H9 (cell line): ENCODE results near the gene SLC26A2. TPM values are rescaled to one million over a fixed set of nuclear protein-coding genes. Genes with fewer than 3 reads are reported as not detected.
A peak's percentile ranks its signal among the peaks of the same experiment; 100 is the strongest.

Experiments used
- DNase-seq: peaks from one replicate; pipeline ENCODE4 v3.0.0-alpha.2; 2017
- H2AFZ ChIP-seq: one replicate; pipeline ENCODE4 v1.6.1; 2013; ENCODE audit warnings: mild to moderate bottlenecking, low read length, control low read depth, moderate library complexity
- H2AK5ac ChIP-seq: 2 replicates; pipeline ENCODE4 v1.6.1; 2013; ENCODE audit warnings: low read length, control low read depth, mixed read lengths; ENCODE audit not compliant: insufficient read length
- H2BK120ac ChIP-seq: one replicate; pipeline ENCODE4 v1.6.1; 2013; ENCODE audit warnings: low read depth, mild to moderate bottlenecking, low read length, control low read depth, inconsistent platforms; ENCODE audit not compliant: poor library complexity, severe bottlenecking
- H2BK12ac ChIP-seq: 2 replicates; pipeline ENCODE4 v1.6.1; 2013; ENCODE audit warnings: low read length, control low read depth, mixed read lengths, low read depth; ENCODE audit not compliant: insufficient read length
- H2BK15ac ChIP-seq: 2 replicates; pipeline ENCODE4 v1.6.1; 2013; ENCODE audit warnings: low read depth, low read length, control low read depth
- H2BK20ac ChIP-seq: one replicate; pipeline ENCODE4 v1.6.1; 2013; ENCODE audit warnings: low read depth, mild to moderate bottlenecking, low read length, control low read depth, inconsistent platforms; ENCODE audit not compliant: poor library complexity, severe bottlenecking
- H2BK5ac ChIP-seq: 2 replicates; pipeline ENCODE4 v1.6.1; 2013; ENCODE audit warnings: low read length, control low read depth, mixed read lengths; ENCODE audit not compliant: insufficient read length
- H3K14ac ChIP-seq: 2 replicates; pipeline ENCODE4 v1.6.1; 2013; ENCODE audit warnings: low read length, control low read depth; ENCODE audit not compliant: insufficient read depth
- H3K18ac ChIP-seq: 2 replicates; pipeline ENCODE4 v1.6.1; 2013; ENCODE audit warnings: low read depth, mild to moderate bottlenecking, mixed read lengths, low read length, control low read depth; ENCODE audit not compliant: insufficient read length
- H3K23ac ChIP-seq: 2 replicates; pipeline ENCODE4 v1.6.1; 2013; ENCODE audit warnings: low read length, control low read depth, mixed read lengths, low read depth; ENCODE audit not compliant: insufficient read length
- H3K23me2 ChIP-seq: 2 replicates; pipeline ENCODE4 v1.6.1; 2013; ENCODE audit warnings: low read depth, mild to moderate bottlenecking, mixed read lengths, low read length, control low read depth; ENCODE audit not compliant: insufficient read length, poor library complexity, severe bottlenecking
- H3K27ac ChIP-seq: 2 replicates; pipeline ENCODE4 v1.5.1; 2013; ENCODE audit warnings: low read length, control low read depth, mixed read lengths, low read depth; ENCODE audit not compliant: insufficient read length
- H3K27me3 ChIP-seq: 2 replicates; pipeline ENCODE4 v1.6.1; 2013; ENCODE audit warnings: low read length, control low read depth, inconsistent platforms; ENCODE audit not compliant: insufficient read depth
- H3K4ac ChIP-seq: 2 replicates; pipeline ENCODE4 v1.6.1; 2013; ENCODE audit warnings: low read depth, mild to moderate bottlenecking, control low read depth, inconsistent platforms, low read length, moderate library complexity
- H3K4me1 ChIP-seq: 2 replicates; pipeline ENCODE4 v1.6.1; 2013; ENCODE audit warnings: low read length, control low read depth, inconsistent platforms; ENCODE audit not compliant: insufficient read depth
- H3K4me2 ChIP-seq: 2 replicates; pipeline ENCODE4 v1.6.1; 2013; ENCODE audit warnings: low read length, control low read depth, mixed read lengths; ENCODE audit not compliant: insufficient read length, insufficient read depth
- H3K56ac ChIP-seq: 2 replicates; pipeline ENCODE4 v1.6.1; 2013; ENCODE audit warnings: low read depth, mild to moderate bottlenecking, mixed read lengths, low read length, control low read depth; ENCODE audit not compliant: insufficient read length
- H3K79me1 ChIP-seq: 2 replicates; pipeline ENCODE4 v1.6.1; 2013; ENCODE audit warnings: low read depth, mild to moderate bottlenecking, moderate library complexity, low read length, control low read depth, inconsistent platforms; ENCODE audit not compliant: insufficient read depth, poor library complexity, severe bottlenecking
- H3K79me2 ChIP-seq: 2 replicates; pipeline ENCODE4 v1.6.1; 2013; ENCODE audit warnings: low read length, control low read depth, inconsistent platforms; ENCODE audit not compliant: insufficient read depth
- H3K9ac ChIP-seq: 2 replicates; pipeline ENCODE4 v1.6.1; 2013; ENCODE audit warnings: low read length, control low read depth, mixed read lengths; ENCODE audit not compliant: insufficient read length; ENCODE audit errors: extremely low read depth
- H3K9me3 ChIP-seq: one replicate; pipeline ENCODE4 v1.6.1; 2013; ENCODE audit warnings: low read depth, low read length, inconsistent platforms; ENCODE audit not compliant: control insufficient read depth
- H3T11ph ChIP-seq: one replicate; pipeline ENCODE4 v1.6.1; 2013; ENCODE audit warnings: mild to moderate bottlenecking, low read length, control low read depth, inconsistent platforms
- H4K20me1 ChIP-seq: one replicate; pipeline ENCODE4 v1.6.1; 2013; ENCODE audit not compliant: control insufficient read depth, insufficient read length, insufficient read depth
- H4K5ac ChIP-seq: 2 replicates; pipeline ENCODE4 v1.6.1; 2013; ENCODE audit warnings: low read depth, mild to moderate bottlenecking, mixed read lengths, low read length, control low read depth; ENCODE audit not compliant: insufficient read length
- H4K8ac ChIP-seq: replicated peaks from 2 replicates; pipeline ENCODE4 v1.6.1; 2013; ENCODE audit warnings: low read length, control low read depth, mixed read lengths, low read depth; ENCODE audit not compliant: insufficient read length
- H4K91ac ChIP-seq: 2 replicates; pipeline ENCODE4 v1.6.1; 2013; ENCODE audit warnings: low read depth, mild to moderate bottlenecking, moderate library complexity, mixed read lengths, low read length, control low read depth; ENCODE audit not compliant: insufficient read length
- H3K27ac Mint-ChIP-seq, 3 experiments: 2 replicates in 2 of 3; 3 replicates in 1 of 3; pipeline ENCODE4 v1.8.0; 2020 to 2021; ENCODE audit warnings: mixed read lengths in 3 of 3, mild to moderate bottlenecking in 1 of 3, moderate library complexity in 1 of 3
- H3K27me3 Mint-ChIP-seq: 2 replicates; pipeline ENCODE4 v1.8.0; 2021; ENCODE audit warnings: low read depth, mild to moderate bottlenecking, moderate library complexity, mixed read lengths
- H3K36me3 Mint-ChIP-seq, 3 experiments: 2 replicates in 2 of 3; 3 replicates in 1 of 3; pipeline ENCODE4 v1.8.0; 2020 to 2021; ENCODE audit warnings: low read depth in 3 of 3, mixed read lengths in 3 of 3; ENCODE audit not compliant: insufficient read depth in 1 of 3
- H3K4me1 Mint-ChIP-seq, 2 experiments: 2 replicates each; pipeline ENCODE4 v1.8.0; 2020; ENCODE audit warnings: mixed read lengths in 2 of 2
- H3K4me3 Mint-ChIP-seq, 2 experiments: 2 replicates in 1 of 2; 3 replicates in 1 of 2; pipeline ENCODE4 v1.8.0; 2020 to 2021; ENCODE audit warnings: mild to moderate bottlenecking in 2 of 2, mixed read lengths in 2 of 2, moderate library complexity in 1 of 2
- H3K9me3 Mint-ChIP-seq, 2 experiments: 2 replicates in 1 of 2; 3 replicates in 1 of 2; pipeline ENCODE4 v1.8.0; 2020; ENCODE audit warnings: mild to moderate bottlenecking in 2 of 2, mixed read lengths in 2 of 2, moderate library complexity in 1 of 2
- CTCF ChIP-seq: fragments of 200-600 bp; sonication (generic); conservative IDR thresholded peaks from 3 replicates; pipeline ENCODE4 v1.8.0; 2021; ENCODE audit warnings: antibody characterized with exemption, mild to moderate bottlenecking
- WGBS: extraction: QIAGEN DNeasy Blood & Tissue Kit; methylation state at CpG from one replicate; pipeline ENCODE4 v1.1.7; 2013; ENCODE audit warnings: missing lambda C conversion rate, low lambda C conversion rate, mixed read lengths; ENCODE audit not compliant: insufficient read length; ENCODE audit errors: extremely low coverage; 5-methylcytosine and 5-hydroxymethylcytosine counted together
- total RNA-seq: library from RNA; stranded (reverse); gene quantifications from 2 replicates; pipeline ENCODE4 v1.2.1, GENCODE V29; 2021

SLC26A2 gene
- total RNA-seq, 1 experiment from 2014 or later = 5.9 TPM

GRCh38 chr5:149932445-149933350 lies 27.9 kb upstream of the SLC26A2 start:
- Histone ChIP-seq H3K23ac (no peak overlapping the region), H3K4me1 (no peaks in the 10 kb centered on the region), H3K18ac (no peak overlapping the region), H4K20me1 (no peaks in the 10 kb centered on the region), H4K5ac (no peak overlapping the region), H2BK20ac (no peak overlapping the region), H3K56ac (no peak overlapping the region), H3K23me2 (no peaks in the 10 kb centered on the region), H3K4ac (no peak overlapping the region), H3K14ac (no peak overlapping the region), H2BK120ac (no peak overlapping the region), H3T11ph (no peak overlapping the region), H3K27ac (no peak overlapping the region), H2BK12ac (no peak overlapping the region), H4K8ac (no peak overlapping the region), H2BK5ac (no peak overlapping the region), H3K9ac (no peak overlapping the region), H2AK5ac (no peak overlapping the region), H3K79me2 (no peaks in the 10 kb centered on the region), H2AFZ (no peak overlapping the region), H4K91ac (no peak overlapping the region), H3K79me1 (no peaks in the 10 kb centered on the region), H2BK15ac (no peak overlapping the region), H3K9me3 (no peaks in the 10 kb centered on the region), H3K27me3 (no peaks in the 10 kb centered on the region; the same call in 1 of the 2 replicates), H3K4me2 (no peak overlapping the region)
- no peak overlapping the region for H3K27ac Mint-ChIP-seq
- peak; percentile 70 for DNase-seq
- TF ChIP-seq CTCF = peak; percentile 73
- H3K9me3 Mint-ChIP-seq = no peaks in the 10 kb centered on the region
- H3K27me3 Mint-ChIP-seq = peaks cover 24% of the 10 kb centered on the region
- no CpG with 5 or more reads among the region's 25 CpGs for WGBS
- H3K4me1 Mint-ChIP-seq = no peaks in the 10 kb centered on the region
- no peaks in the 10 kb centered on the region for H3K36me3 Mint-ChIP-seq
- no peak overlapping the region for H3K4me3 Mint-ChIP-seq
